BJ (cell line): Measurements from ENCODE around the gene TOP2A. TPM values are rescaled to one million over a fixed set of nuclear protein-coding genes. Genes with fewer than 3 reads are reported as not detected.
A peak's percentile ranks its signal among the peaks of the same experiment; 100 is the strongest.
"Not testable (repeated sequence)": the region's sequence is repeated elsewhere in the genome, so short reads cannot be mapped to it uniquely, and the experiment has no call there.

Experiments
- CTCF ChIA-PET: fragments of 350-600 bp; formaldehyde crosslinking; extraction: SDS; loops from one replicate; lab custom pipeline; 2021; ENCODE audit warnings: antibody characterized with exemption, inconsistent platforms; lab: Yijun Ruan, JAX
- POLR2A ChIA-PET: fragments of 300-600 bp; sonication (Branson Sonifier 250); formaldehyde crosslinking; extraction: SDS; loops from one replicate; lab custom pipeline; 2021; ENCODE audit warnings: antibody characterized with exemption; lab: Charles Lee
- DNase-seq: peaks from one replicate; pipeline ENCODE4 v3.0.0-alpha.2; 2011; ENCODE audit warnings: low read depth
- H3K27me3 ChIP-seq: 2 replicates; pipeline ENCODE4 v1.6.0; 2011; ENCODE audit warnings: low read length; ENCODE audit not compliant: control insufficient read depth, insufficient read depth
- H3K36me3 ChIP-seq: 2 replicates; pipeline ENCODE4 v1.5.1; 2011; ENCODE audit warnings: low read length; ENCODE audit not compliant: control insufficient read depth, insufficient read depth
- H3K4me3 ChIP-seq: 2 replicates; pipeline ENCODE4 v1.5.1; 2011; ENCODE audit warnings: low read depth, mild to moderate bottlenecking, control low read depth, low read length
- polyA plus RNA-seq: library from polyadenylated mRNA; depleted of rRNA; stranded (reverse); fragments of >200 nt; gene quantifications from 2 replicates; pipeline ENCODE4 v1.2.3, GENCODE V29; 2011
- TF ChIP-seq, protein P1 (sequence below): IDR thresholded peaks from 2 replicates; pipeline ENCODE4 v1.5.1; 2011; ENCODE audit warnings: low read depth, mild to moderate bottlenecking, control low read depth, inconsistent platforms, low read length, moderate library complexity; ENCODE audit not compliant: insufficient read depth

The TOP2A gene
- polyA plus RNA-seq, 1 experiment: 31.8 TPM

DNA sequence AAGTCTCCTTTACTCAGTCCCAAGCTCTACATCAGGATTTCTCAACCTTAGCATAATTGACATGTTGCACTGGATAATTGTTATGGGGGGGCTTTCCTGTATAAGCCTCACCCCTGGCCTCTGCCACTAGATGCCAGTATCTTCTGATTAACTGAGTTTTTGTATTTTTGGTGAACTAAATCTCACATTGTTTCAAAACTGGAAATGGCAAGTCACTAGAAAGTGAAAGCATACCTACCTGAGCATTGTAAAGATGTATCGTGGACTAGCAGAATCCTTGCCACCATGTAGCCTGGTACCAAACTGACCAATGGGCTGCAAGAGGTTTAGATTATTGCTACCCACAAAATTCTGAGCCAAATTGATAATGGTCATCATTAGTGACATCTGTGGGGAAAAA lies 15.0 kb downstream of the TOP2A start:
- no peak overlapping the region for H3K4me3 ChIP-seq
- TF ChIP-seq, protein P1, sequence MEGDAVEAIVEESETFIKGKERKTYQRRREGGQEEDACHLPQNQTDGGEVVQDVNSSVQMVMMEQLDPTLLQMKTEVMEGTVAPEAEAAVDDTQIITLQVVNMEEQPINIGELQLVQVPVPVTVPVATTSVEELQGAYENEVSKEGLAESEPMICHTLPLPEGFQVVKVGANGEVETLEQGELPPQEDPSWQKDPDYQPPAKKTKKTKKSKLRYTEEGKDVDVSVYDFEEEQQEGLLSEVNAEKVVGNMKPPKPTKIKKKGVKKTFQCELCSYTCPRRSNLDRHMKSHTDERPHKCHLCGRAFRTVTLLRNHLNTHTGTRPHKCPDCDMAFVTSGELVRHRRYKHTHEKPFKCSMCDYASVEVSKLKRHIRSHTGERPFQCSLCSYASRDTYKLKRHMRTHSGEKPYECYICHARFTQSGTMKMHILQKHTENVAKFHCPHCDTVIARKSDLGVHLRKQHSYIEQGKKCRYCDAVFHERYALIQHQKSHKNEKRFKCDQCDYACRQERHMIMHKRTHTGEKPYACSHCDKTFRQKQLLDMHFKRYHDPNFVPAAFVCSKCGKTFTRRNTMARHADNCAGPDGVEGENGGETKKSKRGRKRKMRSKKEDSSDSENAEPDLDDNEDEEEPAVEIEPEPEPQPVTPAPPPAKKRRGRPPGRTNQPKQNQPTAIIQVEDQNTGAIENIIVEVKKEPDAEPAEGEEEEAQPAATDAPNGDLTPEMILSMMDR: no peak

DNA sequence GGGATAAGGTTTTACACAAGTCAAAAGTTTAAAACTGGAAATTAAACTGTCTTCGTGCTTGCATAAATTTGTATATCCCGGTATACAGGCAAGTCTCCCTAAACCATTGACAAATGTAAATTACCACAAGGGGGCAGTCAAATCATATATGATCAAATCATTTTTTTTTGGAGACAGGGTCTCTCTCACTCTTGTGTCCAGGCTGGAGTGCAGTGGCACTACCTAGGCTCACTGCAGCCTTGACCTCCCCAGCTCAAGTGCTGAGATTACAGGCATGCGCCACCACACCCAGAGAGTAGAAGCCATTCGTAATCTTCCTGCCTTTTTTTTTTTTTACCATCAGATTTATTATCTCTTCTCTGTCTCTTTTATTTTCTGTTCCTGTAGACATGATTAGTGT lies 18.5 kb downstream of the TOP2A start:
- ChIA-PET CTCF (interaction anchor here (0.7 to 4.5 kb wide), 6 partner anchors 10 to 160 kb away, joined by 4 to 17 read pairs (median 5); no protein-coding TSS in a partner anchor), POLR2A (no interaction called here)
- DNase-seq: peak; percentile 5
- Histone ChIP-seq H3K27me3 (no peaks in the 10 kb centered on the region), H3K36me3 (no peaks in the 10 kb centered on the region; the same call in 1 of the 2 replicates), H3K4me3 (no peak overlapping the region)
- TF ChIP-seq, protein P1: peak; percentile 58

More for the DNA sequence above, 15.0 kb downstream of the TOP2A start:
- H3K27me3 ChIP-seq: no peaks in the 10 kb centered on the region
- ChIA-PET POLR2A (no interaction called here), CTCF (interaction anchor here (0.6 to 4.5 kb wide), 8 partner anchors 9 to 176 kb away, joined by 3 to 20 read pairs (median 5); no protein-coding TSS in a partner anchor)
- no peak for DNase-seq
- no peaks in the 10 kb centered on the region; the same call in 1 of the 2 replicates for H3K36me3 ChIP-seq

- H3K4me3 ChIP-seq, DNase-seq, H3K36me3 ChIP-seq, POLR2A ChIA-PET, H3K27me3 ChIP-seq: not testable (repeated sequence)
- CTCF ChIA-PET: interaction anchor here (0.7 kb wide), 1 partner anchor 204 kb away, joined by 3 read pairs; no protein-coding TSS in a partner anchor
Measured at GRCh38 chr17:40386555-40386954, 31.1 kb downstream of the TOP2A start.

DNA sequence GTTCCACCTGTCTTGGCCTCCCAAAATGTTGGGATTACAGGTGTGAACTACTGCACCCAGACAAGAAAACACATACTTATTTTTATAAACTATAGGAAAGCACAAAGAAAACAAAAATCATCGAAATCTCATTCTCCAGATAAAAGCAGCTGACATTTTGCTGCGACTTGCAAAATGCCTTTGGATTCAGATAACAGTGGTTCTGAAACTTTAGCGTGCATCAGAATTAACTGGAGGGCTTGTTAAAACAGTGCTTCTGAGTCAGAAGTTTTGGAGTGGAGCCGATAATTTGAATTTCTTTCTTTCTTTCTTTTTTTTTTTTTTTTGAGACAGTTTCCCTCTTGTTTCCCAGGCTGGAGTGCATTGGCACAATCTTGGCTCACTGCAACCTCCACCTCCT lies 35.4 kb downstream of the TOP2A start:
- TF ChIP-seq, protein P1: no peak
- POLR2A ChIA-PET: no interaction called here
- no peak overlapping the region for H3K4me3 ChIP-seq
- H3K27me3 ChIP-seq: no peaks in the 10 kb centered on the region
- H3K36me3 ChIP-seq: no peaks in the 10 kb centered on the region
- CTCF ChIA-PET: interaction anchor here (1.9 kb wide), 1 partner anchor 18 kb away, joined by 10 read pairs; the partner anchor contains the start of gene GJD3
- no peak for DNase-seq

- Histone ChIP-seq H3K27me3 (no peaks in the 10 kb centered on the region), H3K36me3 (no peaks in the 10 kb centered on the region), H3K4me3 (no peak overlapping the region)
- TF ChIP-seq, protein P1: no peak
- ChIA-PET POLR2A (no interaction called here), CTCF (interaction anchor here (1.1 kb wide), 1 partner anchor 24 kb away, joined by 3 read pairs; no protein-coding TSS in a partner anchor)
- no peak for DNase-seq
Measured at GRCh38 chr17:40378966-40379365, 38.7 kb downstream of the TOP2A start.

DNA sequence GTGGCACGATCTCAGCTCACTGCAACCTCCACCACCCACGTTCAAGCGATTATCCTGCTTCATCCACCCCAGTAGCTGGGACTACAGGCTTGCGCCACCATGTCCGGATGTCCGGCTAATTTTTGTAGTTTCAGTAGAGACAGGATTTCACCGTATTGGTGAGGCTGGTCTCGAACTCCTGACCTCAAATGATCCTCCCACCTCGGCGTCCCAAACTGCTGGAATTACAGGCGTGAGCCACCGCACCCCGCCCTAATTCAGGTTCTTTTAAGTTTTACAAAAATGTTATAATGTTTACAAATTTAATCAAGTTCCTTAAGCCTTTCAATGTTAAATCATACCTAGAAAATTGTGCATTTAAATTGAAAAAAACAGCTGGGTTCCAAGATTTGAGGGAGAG lies 39.9 kb downstream of the TOP2A start:
- Histone ChIP-seq H3K4me3 (no peak overlapping the region), H3K27me3 (no peaks in the 10 kb centered on the region), H3K36me3 (no peaks in the 10 kb centered on the region)
- DNase-seq: no peak
- ChIA-PET POLR2A (no interaction called here), CTCF (no interaction called here)
- TF ChIP-seq, protein P1: no peak

- H3K36me3 ChIP-seq, DNase-seq, CTCF ChIA-PET, POLR2A ChIA-PET, H3K4me3 ChIP-seq, H3K27me3 ChIP-seq: not testable (repeated sequence)
Measured at GRCh38 chr17:40376541-40376940, 41.2 kb downstream of the TOP2A start.

- H3K36me3 ChIP-seq, DNase-seq, H3K4me3 ChIP-seq, H3K27me3 ChIP-seq, POLR2A ChIA-PET: not testable (repeated sequence)
- CTCF ChIA-PET: interaction anchor here (2.1 kb wide), 1 partner anchor 13 kb away, joined by 6 read pairs; no protein-coding TSS in a partner anchor
Measured at GRCh38 chr17:40375786-40376185, 41.9 kb downstream of the TOP2A start.
